CD4-positive, CD25-positive, alpha-beta regulatory T cell (primary cell): ENCODE data around the gene RECK. TPM values are rescaled to one million over a fixed set of nuclear protein-coding genes. Genes with fewer than 3 reads are reported as not detected.
A peak's percentile ranks its signal among the peaks of the same experiment; 100 is the strongest.

Source experiments
- ATAC-seq, 2 donors: fragments of 150-1000 bp; cut with Tn5 transposase; one replicate each; pipeline ENCODE4 v1.10.0; 2021; ENCODE audit warnings: low read depth in 2 of 2, moderate number of reproducible peaks in 2 of 2, moderate library complexity in 1 of 2
- DNase-seq, 3 donors: peaks; one replicate each; pipeline versions ENCODE4 v3.0.0 to v3.0.0-alpha.2; 2012 to 2022; ENCODE audit warnings: mixed read lengths in 1 of 3
- H3K27ac ChIP-seq: one replicate; pipeline ENCODE4 v1.7.0; 2013; ENCODE audit warnings: mild to moderate bottlenecking, low read length; ENCODE audit not compliant: insufficient read depth, poor library complexity, severe bottlenecking
- H3K27me3 ChIP-seq: one replicate; pipeline ENCODE4 v1.7.0; 2013; ENCODE audit warnings: low read length; ENCODE audit not compliant: control insufficient read depth, insufficient read depth
- H3K36me3 ChIP-seq: one replicate; pipeline ENCODE4 v1.7.0; 2013; ENCODE audit warnings: mild to moderate bottlenecking, low read length, moderate library complexity; ENCODE audit not compliant: control insufficient read depth, insufficient read depth
- H3K4me1 ChIP-seq: 2 replicates; pipeline ENCODE4 v1.7.0; 2013; ENCODE audit warnings: mild to moderate bottlenecking, low read length; ENCODE audit not compliant: insufficient read depth, control insufficient read depth, poor library complexity, severe bottlenecking
- H3K4me3 ChIP-seq: one replicate; pipeline ENCODE4 v1.7.0; 2013; ENCODE audit warnings: low read depth, mild to moderate bottlenecking, low read length, moderate library complexity
- H3K9me3 ChIP-seq, 2 experiments: 1 replicate in 1 of 2; 2 replicates in 1 of 2; pipeline ENCODE4 v1.7.0; 2013; ENCODE audit warnings: low read length in 2 of 2, mild to moderate bottlenecking in 1 of 2, moderate library complexity in 1 of 2; ENCODE audit not compliant: control insufficient read depth in 2 of 2
- H3K27ac Mint-ChIP-seq, 3 donors: one replicate each; pipeline ENCODE4 v1.8.0; 2020 to 2022; ENCODE audit warnings: mild to moderate bottlenecking in 3 of 3, mixed read lengths in 3 of 3, moderate library complexity in 2 of 3
- H3K27me3 Mint-ChIP-seq: one replicate; pipeline ENCODE4 v1.8.0; 2022; ENCODE audit warnings: mild to moderate bottlenecking, mixed read lengths
- H3K36me3 Mint-ChIP-seq: one replicate; pipeline ENCODE4 v1.8.0; 2020; ENCODE audit warnings: mixed read lengths
- H3K4me1 Mint-ChIP-seq, 4 donors: one replicate each; pipeline ENCODE4 v1.8.0; 2020 to 2022; ENCODE audit warnings: mixed read lengths in 4 of 4, mild to moderate bottlenecking in 1 of 4
- H3K4me3 Mint-ChIP-seq, 4 donors: one replicate each; pipeline ENCODE4 v1.8.0; 2020 to 2022; ENCODE audit warnings: mild to moderate bottlenecking in 4 of 4, mixed read lengths in 4 of 4, moderate library complexity in 3 of 4
- H3K9me3 Mint-ChIP-seq, 7 donors: one replicate each; pipeline ENCODE4 v1.8.0; 2020 to 2022; ENCODE audit warnings: mixed read lengths in 7 of 7, mild to moderate bottlenecking in 3 of 7, moderate library complexity in 2 of 7
- polyA plus RNA-seq, 4 donors: library from polyadenylated mRNA; unstranded; fragments of 300-500 nt; fragmentation: Illumina TruSeq; gene quantifications; one replicate each; pipeline ENCODE4 v1.2.3, GENCODE V29; 2021
- total RNA-seq: library from RNA; stranded (reverse); gene quantifications from one replicate; pipeline ENCODE4 v1.2.3, GENCODE V29; 2022

RECK gene
- total and polyA plus RNA-seq, 5 donors from 2014 or later: 5.5 to 12.6 (median 6.5) TPM

DNA sequence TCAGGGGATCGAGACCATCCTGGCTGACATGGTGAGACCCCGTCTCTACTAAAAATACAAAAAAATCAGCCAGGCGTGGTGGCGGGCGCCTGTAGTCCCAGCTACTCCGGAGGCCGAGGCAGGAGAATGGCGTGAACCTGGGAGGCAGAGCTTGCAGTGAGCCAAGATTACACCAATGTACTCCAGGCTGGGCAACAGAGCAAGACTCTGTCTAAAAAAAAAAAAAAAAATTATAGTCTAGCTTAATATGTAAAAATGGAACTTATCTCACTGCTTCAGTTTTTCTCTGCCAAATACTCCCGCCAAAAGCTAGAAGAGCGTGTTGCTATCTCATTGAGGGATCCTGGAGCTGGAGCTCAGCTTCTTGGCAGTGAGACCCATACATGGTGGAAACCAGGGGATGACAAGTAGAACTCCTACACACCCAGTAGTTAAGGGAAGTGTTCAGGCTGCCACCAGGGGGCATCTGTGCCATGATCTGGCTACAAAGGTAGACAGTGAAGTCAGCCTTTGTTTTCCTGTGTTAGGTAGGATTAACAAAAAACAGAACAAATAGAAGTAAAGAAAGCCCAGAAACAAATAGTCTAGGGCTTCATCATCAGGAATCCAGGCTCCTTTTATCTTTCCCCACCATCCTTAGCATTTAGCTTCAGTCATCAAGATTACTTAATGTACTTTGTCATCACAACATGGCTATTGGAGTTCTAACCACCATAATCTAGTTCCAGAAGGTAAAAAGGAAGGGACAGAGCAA is 66.2 kb downstream of the RECK start:
- Mint-ChIP-seq H3K4me3 (no peak overlapping the region), H3K9me3 (no peaks in the 10 kb centered on the region), H3K4me1 (peaks cover 0 to 11% (median 7%) of the 10 kb centered on the region in 4 donors), H3K27me3 (no peaks in the 10 kb centered on the region), H3K27ac (peak overlapping the region; percentile 11 to 47 (median 28)), H3K36me3 (no peaks in the 10 kb centered on the region)
- Histone ChIP-seq H3K27ac (no peak overlapping the region), H3K27me3 (no peaks in the 10 kb centered on the region), H3K4me1 (peaks cover 4% of the 10 kb centered on the region), H3K9me3 (no peaks in the 10 kb centered on the region), H3K36me3 (no peaks in the 10 kb centered on the region), H3K4me3 (no peak overlapping the region)
- peak; percentile 74 to 91 (median 83) for DNase-seq
- ATAC-seq: peak; percentile 97 to 99

DNA sequence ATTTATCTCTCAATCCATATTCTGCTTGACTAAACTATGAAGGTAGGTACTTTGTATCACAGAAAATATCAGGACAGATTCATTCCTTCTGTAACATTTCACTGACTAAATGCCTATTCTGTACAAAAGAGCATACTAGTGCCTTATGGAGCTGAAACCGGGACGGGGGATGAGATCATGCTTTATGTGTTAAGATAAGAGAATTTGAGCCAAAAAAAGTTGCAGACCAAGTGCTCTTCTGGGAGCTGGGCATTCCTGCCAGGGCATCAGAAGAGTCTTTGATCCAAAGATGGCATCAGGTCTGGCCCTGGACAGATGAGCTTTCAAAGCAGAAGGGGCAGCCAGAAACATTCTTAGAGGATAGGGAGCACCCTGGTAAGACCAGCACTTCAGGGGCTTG is 72.4 kb downstream of the RECK start:
- Histone ChIP-seq H3K27me3 (no peaks in the 10 kb centered on the region), H3K4me1 (no peaks in the 10 kb centered on the region), H3K27ac (no peak overlapping the region), H3K9me3 (no peaks in the 10 kb centered on the region), H3K4me3 (no peak overlapping the region), H3K36me3 (no peaks in the 10 kb centered on the region)
- DNase-seq (no peak), ATAC-seq (no peak)
- H3K9me3 Mint-ChIP-seq: no peaks in the 10 kb centered on the region
- no peak overlapping the region for H3K4me3 Mint-ChIP-seq
- H3K36me3 Mint-ChIP-seq: peaks cover 8% of the 10 kb centered on the region
- H3K27ac Mint-ChIP-seq: no peak overlapping the region
- no peaks in the 10 kb centered on the region for H3K4me1 Mint-ChIP-seq
- no peaks in the 10 kb centered on the region for H3K27me3 Mint-ChIP-seq

DNA sequence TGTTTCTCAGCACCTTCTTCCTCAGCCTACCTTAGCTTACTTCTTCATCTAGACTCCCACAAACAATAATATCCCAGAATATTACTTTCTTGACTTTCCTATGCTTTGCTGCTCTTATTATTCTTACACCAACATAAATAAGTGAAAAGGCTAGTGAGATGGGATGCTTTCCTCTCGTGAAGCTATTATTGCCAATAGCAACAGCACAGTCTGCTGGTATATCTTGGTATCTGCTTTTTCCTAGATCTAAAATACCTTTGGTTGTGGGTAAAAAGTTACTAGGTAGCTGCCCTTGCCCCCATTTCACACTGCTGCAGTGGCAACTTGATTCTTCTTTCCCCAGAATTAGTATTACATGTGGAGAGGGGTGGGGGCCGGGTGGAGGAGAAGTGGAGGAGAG is 73.7 kb downstream of the RECK start:
- no peaks in the 10 kb centered on the region for H3K9me3 ChIP-seq
- no peaks in the 10 kb centered on the region for H3K27me3 ChIP-seq
- no peak for DNase-seq
- Mint-ChIP-seq H3K27ac (no peak overlapping the region), H3K36me3 (peaks cover 8% of the 10 kb centered on the region), H3K4me3 (no peak overlapping the region), H3K4me1 (no peaks in the 10 kb centered on the region), H3K9me3 (no peaks in the 10 kb centered on the region), H3K27me3 (no peaks in the 10 kb centered on the region)
- H3K27ac ChIP-seq: no peak overlapping the region
- no peak overlapping the region for H3K4me3 ChIP-seq
- no peaks in the 10 kb centered on the region for H3K36me3 ChIP-seq
- no peak for ATAC-seq
- no peaks in the 10 kb centered on the region for H3K4me1 ChIP-seq

DNA sequence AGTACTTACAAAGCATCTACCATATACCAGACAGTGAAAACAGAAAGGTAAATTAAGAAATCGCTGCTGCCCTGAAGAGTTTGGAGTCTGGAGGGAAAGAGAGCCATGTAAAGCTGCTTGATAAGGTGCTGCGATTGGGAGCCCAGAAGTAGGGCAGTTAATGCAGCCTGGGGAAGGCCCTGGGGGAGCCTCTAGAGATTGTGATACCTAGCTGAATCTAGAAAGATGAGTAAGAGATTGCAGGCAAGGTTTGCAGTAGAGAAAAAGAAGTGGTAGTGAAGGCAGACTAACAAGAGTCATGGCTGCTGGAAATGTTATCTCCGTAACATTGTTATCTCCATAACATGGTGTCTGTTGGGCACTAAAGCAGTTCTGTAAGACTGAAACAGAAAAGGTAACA is 75.8 kb downstream of the RECK start:
- Histone ChIP-seq H3K36me3 (no peaks in the 10 kb centered on the region), H3K27ac (no peak overlapping the region), H3K4me1 (no peaks in the 10 kb centered on the region), H3K27me3 (no peaks in the 10 kb centered on the region), H3K9me3 (no peaks in the 10 kb centered on the region), H3K4me3 (no peak overlapping the region)
- H3K27ac Mint-ChIP-seq: no peak overlapping the region
- no peaks in the 10 kb centered on the region for H3K27me3 Mint-ChIP-seq
- DNase-seq: no peak
- H3K4me3 Mint-ChIP-seq: no peak overlapping the region
- H3K9me3 Mint-ChIP-seq: no peaks in the 10 kb centered on the region
- no peak for ATAC-seq
- no peaks in the 10 kb centered on the region for H3K4me1 Mint-ChIP-seq
- peaks cover 15% of the 10 kb centered on the region for H3K36me3 Mint-ChIP-seq

DNA sequence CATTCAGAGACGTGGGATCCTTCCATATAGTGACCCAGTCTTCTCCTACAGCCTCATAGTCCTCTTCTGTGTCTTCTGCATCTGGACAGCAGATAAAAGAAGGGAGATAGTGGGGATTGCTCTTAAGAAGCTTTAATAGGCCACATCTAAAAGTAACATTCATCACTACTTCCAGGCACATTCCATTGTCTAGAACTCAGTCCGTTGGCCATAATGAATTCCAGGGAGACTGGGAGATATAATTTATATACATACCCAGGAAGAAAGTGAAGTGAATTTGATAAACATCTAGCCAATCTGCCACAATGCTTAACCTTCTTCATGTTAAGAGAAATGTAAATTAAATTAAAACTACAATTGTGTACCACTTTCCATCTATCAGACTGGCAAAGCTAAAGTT is 77.3 kb downstream of the RECK start:
- Mint-ChIP-seq H3K27me3 (no peaks in the 10 kb centered on the region), H3K4me3 (no peak overlapping the region), H3K27ac (no peak overlapping the region), H3K36me3 (peaks cover 23% of the 10 kb centered on the region), H3K9me3 (no peaks in the 10 kb centered on the region), H3K4me1 (peaks cover 0 to 2% (median 0%) of the 10 kb centered on the region in 4 donors)
- Histone ChIP-seq H3K4me3 (no peak overlapping the region), H3K4me1 (no peaks in the 10 kb centered on the region), H3K27me3 (no peaks in the 10 kb centered on the region), H3K36me3 (peaks cover 3% of the 10 kb centered on the region), H3K27ac (no peak overlapping the region), H3K9me3 (no peaks in the 10 kb centered on the region)
- ATAC-seq (no peak), DNase-seq (no peak)

DNA sequence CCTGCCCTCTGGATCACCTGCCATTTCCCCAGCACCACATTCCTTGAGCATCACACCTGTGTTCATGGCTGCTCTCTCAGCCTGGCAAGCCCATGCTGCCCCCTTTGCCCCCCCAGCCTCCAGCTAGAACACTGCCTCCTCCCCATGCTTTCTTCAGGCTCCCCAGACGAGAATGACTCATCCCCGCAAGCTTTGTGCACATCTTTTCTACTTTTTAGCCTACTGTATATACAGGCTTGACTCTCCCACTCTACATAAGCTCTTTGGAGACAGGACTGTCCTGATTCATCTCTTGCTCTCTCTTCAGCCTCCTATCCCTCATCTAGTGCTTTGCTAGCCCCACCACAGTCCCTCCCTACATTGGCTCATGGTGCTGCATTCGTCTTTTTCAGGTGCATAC is 79.9 kb downstream of the RECK start:
- DNase-seq: no peak
- Mint-ChIP-seq H3K9me3 (no peaks in the 10 kb centered on the region), H3K4me3 (no peak overlapping the region), H3K27me3 (no peaks in the 10 kb centered on the region), H3K4me1 (peaks cover 0 to 2% (median under 1%) of the 10 kb centered on the region in 4 donors), H3K36me3 (peaks cover 21% of the 10 kb centered on the region), H3K27ac (no peak overlapping the region)
- no peaks in the 10 kb centered on the region for H3K27me3 ChIP-seq
- no peak overlapping the region for H3K27ac ChIP-seq
- H3K9me3 ChIP-seq: no peaks in the 10 kb centered on the region
- peaks cover 3% of the 10 kb centered on the region for H3K36me3 ChIP-seq
- no peaks in the 10 kb centered on the region for H3K4me1 ChIP-seq
- no peak for ATAC-seq
- H3K4me3 ChIP-seq: no peak overlapping the region

DNA sequence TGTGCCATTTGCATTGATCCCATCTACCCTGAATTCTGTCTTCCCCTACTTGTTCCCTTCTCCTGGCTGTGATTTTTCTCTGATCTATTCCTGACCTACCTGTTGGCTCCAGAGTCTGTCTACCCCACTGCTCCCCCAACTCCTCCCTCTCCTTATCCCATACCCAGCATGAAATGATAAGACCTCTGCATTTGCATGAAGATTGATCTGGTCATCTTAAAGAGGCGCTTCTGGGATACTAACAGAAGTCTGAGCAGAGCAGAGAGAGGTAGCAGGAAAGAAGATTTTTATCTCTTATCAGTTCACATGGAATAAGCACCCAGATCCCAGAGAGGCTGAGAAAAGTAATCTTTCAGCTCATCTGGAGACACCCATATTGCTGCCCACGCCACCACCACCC is 81.5 kb downstream of the RECK start:
- Mint-ChIP-seq H3K9me3 (no peaks in the 10 kb centered on the region), H3K4me1 (peaks cover 0 to 7% (median under 1%) of the 10 kb centered on the region in 4 donors), H3K36me3 (peaks cover 32% of the 10 kb centered on the region), H3K4me3 (no peak overlapping the region), H3K27me3 (no peaks in the 10 kb centered on the region), H3K27ac (peak overlapping the region in 2 of 3 donors; percentile 27 to 83)
- Histone ChIP-seq H3K36me3 (peaks cover 7% of the 10 kb centered on the region), H3K9me3 (no peaks in the 10 kb centered on the region), H3K4me3 (no peak overlapping the region), H3K27ac (no peak overlapping the region), H3K4me1 (no peaks in the 10 kb centered on the region), H3K27me3 (no peaks in the 10 kb centered on the region)
- no peak for DNase-seq
- ATAC-seq: no peak

DNA sequence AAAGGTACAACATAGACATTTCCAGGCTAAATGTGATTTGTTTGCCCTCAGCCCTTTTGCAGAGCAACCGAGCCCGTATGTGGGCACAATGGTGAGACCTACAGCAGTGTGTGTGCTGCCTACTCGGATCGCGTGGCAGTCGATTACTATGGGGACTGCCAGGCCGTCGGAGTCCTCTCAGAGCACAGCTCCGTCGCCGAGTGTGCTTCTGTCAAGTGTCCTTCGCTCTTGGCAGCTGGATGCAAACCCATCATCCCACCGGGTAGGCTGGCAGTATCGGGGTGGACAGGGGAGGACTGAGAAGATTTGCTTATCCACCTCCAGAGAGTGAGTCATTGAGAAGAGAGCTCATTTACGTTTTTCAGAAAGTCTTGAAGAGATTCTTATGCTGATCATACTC is 82.0 kb downstream of the RECK start:
- H3K9me3 ChIP-seq: no peaks in the 10 kb centered on the region
- DNase-seq (no peak), ATAC-seq (no peak)
- no peaks in the 10 kb centered on the region for H3K9me3 Mint-ChIP-seq
- H3K36me3 ChIP-seq: peaks cover 7% of the 10 kb centered on the region
- peaks cover 32% of the 10 kb centered on the region for H3K36me3 Mint-ChIP-seq
- H3K4me3 Mint-ChIP-seq: no peak overlapping the region
- H3K4me1 Mint-ChIP-seq: peaks cover 0 to 7% (median under 1%) of the 10 kb centered on the region in 4 donors
- no peak overlapping the region for H3K27ac Mint-ChIP-seq
- H3K4me1 ChIP-seq: no peaks in the 10 kb centered on the region
- no peak overlapping the region for H3K4me3 ChIP-seq
- no peaks in the 10 kb centered on the region for H3K27me3 ChIP-seq
- no peaks in the 10 kb centered on the region for H3K27me3 Mint-ChIP-seq
- H3K27ac ChIP-seq: no peak overlapping the region
